H1 (cell line): ENCODE measurements around the gene QPCTL. TPM values are rescaled to one million over a fixed set of nuclear protein-coding genes. Genes with fewer than 3 reads are reported as not detected.
"Not testable (repeated sequence)": the region's sequence is repeated elsewhere in the genome, so short reads cannot be mapped to it uniquely, and the experiment has no call there.

Source experiments
- CTCF ChIA-PET: fragments of 300-600 bp; sonication (Branson Sonifier 250); formaldehyde crosslinking; loops from one replicate; lab custom pipeline; 2021; ENCODE audit not compliant: partially characterized antibody; lab: Charles Lee
- POLR2A ChIA-PET: fragments of 300-600 bp; sonication (Branson Sonifier 250); formaldehyde crosslinking; loops from one replicate; lab custom pipeline; 2021; ENCODE audit warnings: inconsistent platforms; ENCODE audit not compliant: partially characterized antibody; lab: Charles Lee
- DNase-seq, 2 experiments: peaks; one replicate each; pipeline versions ENCODE4 v3.0.0 to v3.0.0-alpha.2; 2010 to 2022; ENCODE audit warnings: low spot score in 2 of 2, low read depth in 1 of 2, mixed read lengths in 1 of 2
- FAIRE-seq: peaks from 2 replicates; lab custom pipeline; 2011; peaks lifted over from hg19 to GRCh38; lab: Jason Lieb, UNC
- H2AFZ ChIP-seq: 2 replicates; pipeline ENCODE4 v1.8.1; 2012; ENCODE audit warnings: low read length, inconsistent platforms
- H2AK5ac ChIP-seq: 2 replicates; pipeline ENCODE4 v1.6.1; 2013; ENCODE audit warnings: low read depth, low read length
- H2BK120ac ChIP-seq: replicated peaks from 2 replicates; pipeline ENCODE3; 2013; ENCODE audit warnings: low read depth, low read length, inconsistent platforms
- H2BK12ac ChIP-seq: 2 replicates; pipeline ENCODE4 v1.6.1; 2013; ENCODE audit warnings: low read depth, low read length
- H2BK15ac ChIP-seq: 2 replicates; pipeline ENCODE4 v1.6.1; 2013; ENCODE audit warnings: low read length
- H2BK20ac ChIP-seq: 2 replicates; pipeline ENCODE4 v1.6.1; 2013; ENCODE audit warnings: low read length
- H2BK5ac ChIP-seq: 2 replicates; pipeline ENCODE4 v1.6.1; 2013; ENCODE audit warnings: low read depth, low read length
- H3K14ac ChIP-seq: 2 replicates; pipeline ENCODE4 v1.6.1; 2013; ENCODE audit warnings: inconsistent platforms; ENCODE audit not compliant: insufficient read length
- H3K18ac ChIP-seq: 2 replicates; pipeline ENCODE4 v1.6.1; 2013; ENCODE audit warnings: low read length; ENCODE audit errors: extremely low read depth
- H3K23ac ChIP-seq: 2 replicates; pipeline ENCODE4 v1.6.1; 2013; ENCODE audit warnings: inconsistent platforms; ENCODE audit not compliant: insufficient read length
- H3K23me2 ChIP-seq: 2 replicates; pipeline ENCODE4 v1.6.1; 2013; ENCODE audit warnings: low read depth, low read length
- H3K27ac ChIP-seq: 2 replicates; pipeline ENCODE4 v1.6.1; 2011; ENCODE audit warnings: low read depth, low read length, inconsistent platforms
- H3K27me3 ChIP-seq, 4 experiments: replicated peaks in 1 of 4; 1 replicate in 1 of 4; 2 replicates in 3 of 4; pipeline versions ENCODE4 v1.6.1 to v1.8.1; 2011 to 2013; ENCODE audit warnings: low read length in 3 of 4, mild to moderate bottlenecking in 3 of 4, inconsistent platforms in 2 of 4, mixed read lengths in 2 of 4, moderate library complexity in 1 of 4; ENCODE audit not compliant: control insufficient read depth in 3 of 4, insufficient read depth in 3 of 4; ENCODE audit errors: extremely low read depth in 1 of 4
- H3K36me3 ChIP-seq, 4 experiments: 2 replicates each; pipeline versions ENCODE4 v1.6.1 to v1.8.1; 2011 to 2013; ENCODE audit warnings: mild to moderate bottlenecking in 4 of 4, low read length in 3 of 4, moderate library complexity in 2 of 4, control low read depth in 1 of 4, inconsistent platforms in 1 of 4; ENCODE audit not compliant: insufficient read depth in 4 of 4, control insufficient read depth in 2 of 4
- H3K4ac ChIP-seq: replicated peaks from 2 replicates; pipeline ENCODE3; 2013; ENCODE audit warnings: low read length, low read depth, mixed read lengths, inconsistent platforms; ENCODE audit not compliant: insufficient read length
- H3K4me1 ChIP-seq, 4 experiments: replicated peaks in 1 of 4; 1 replicate in 1 of 4; 2 replicates in 3 of 4; pipeline versions ENCODE4 v1.6.1 to v1.8.1; 2011 to 2013; ENCODE audit warnings: low read length in 3 of 4, inconsistent platforms in 2 of 4, mixed read lengths in 1 of 4; ENCODE audit not compliant: insufficient read depth in 4 of 4, control insufficient read depth in 3 of 4
- H3K4me2 ChIP-seq, 2 experiments: 2 replicates each; pipeline versions ENCODE4 v1.6.1 to v1.8.1; 2011 to 2013; ENCODE audit warnings: low read depth in 2 of 2, low read length in 2 of 2, control low read depth in 1 of 2, inconsistent platforms in 1 of 2, mild to moderate bottlenecking in 1 of 2; ENCODE audit not compliant: insufficient read depth in 1 of 2
- H3K4me3 ChIP-seq, 4 experiments: fragments of 200-600, 300-600 bp in 1 of 4; sonication (generic), shearing (Covaris generic), sonication (Bioruptor Twin) in 1 of 4; 2 replicates each; pipeline versions ENCODE4 v1.5.1 to v1.8.1; 2011 to 2016; ENCODE audit warnings: low read length in 4 of 4, low read depth in 3 of 4, control low read depth in 2 of 4, inconsistent platforms in 2 of 4, mild to moderate bottlenecking in 2 of 4, mixed read lengths in 1 of 4, moderate library complexity in 1 of 4; ENCODE audit not compliant: insufficient read depth in 2 of 4; ENCODE audit errors: extremely low read depth in 1 of 4
- H3K56ac ChIP-seq: replicated peaks from 2 replicates; pipeline ENCODE3; 2013; ENCODE audit warnings: low read depth, mild to moderate bottlenecking, mixed read lengths, low read length, inconsistent platforms; ENCODE audit not compliant: insufficient read length
- H3K79me1 ChIP-seq: 2 replicates; pipeline ENCODE4 v1.6.1; 2013; ENCODE audit warnings: low read depth, low read length, control low read depth
- H3K79me2 ChIP-seq, 2 experiments: 2 replicates each; pipeline versions ENCODE4 v1.6.1 to v1.8.1; 2012 to 2013; ENCODE audit warnings: low read length in 2 of 2, mild to moderate bottlenecking in 2 of 2, inconsistent platforms in 1 of 2; ENCODE audit not compliant: insufficient read depth in 2 of 2, control insufficient read depth in 1 of 2
- H3K9ac ChIP-seq, 4 experiments: replicated peaks in 1 of 4; 1 replicate in 1 of 4; 2 replicates in 3 of 4; pipeline versions ENCODE4 v1.6.1 to v1.8.1; 2011 to 2013; ENCODE audit warnings: low read depth in 3 of 4, low read length in 3 of 4, control low read depth in 2 of 4, mild to moderate bottlenecking in 2 of 4, moderate library complexity in 2 of 4, inconsistent platforms in 1 of 4; ENCODE audit errors: extremely low read depth in 1 of 4
- H3K9me3 ChIP-seq, 2 experiments: 2 replicates each; pipeline versions ENCODE4 v1.6.1 to v1.8.1; 2012 to 2013; ENCODE audit warnings: mild to moderate bottlenecking in 2 of 2, moderate library complexity in 2 of 2, control low read depth in 1 of 2, inconsistent platforms in 1 of 2, low read depth in 1 of 2, low read length in 1 of 2, mixed read lengths in 1 of 2; ENCODE audit not compliant: insufficient read depth in 2 of 2
- H4K20me1 ChIP-seq, 2 experiments: replicated peaks in 1 of 2; 2 replicates each; pipeline versions ENCODE3 to v1.8.1; 2011 to 2013; ENCODE audit warnings: inconsistent platforms in 2 of 2, low read length in 2 of 2, mild to moderate bottlenecking in 1 of 2; ENCODE audit not compliant: insufficient read depth in 2 of 2, control insufficient read depth in 1 of 2
- H4K5ac ChIP-seq: 2 replicates; pipeline ENCODE4 v1.6.1; 2013; ENCODE audit warnings: low read length, low read depth, mixed read lengths, inconsistent platforms; ENCODE audit not compliant: insufficient read length
- H4K8ac ChIP-seq: 2 replicates; pipeline ENCODE4 v1.8.0; 2013; ENCODE audit warnings: mild to moderate bottlenecking, moderate library complexity, low read length, inconsistent platforms; ENCODE audit not compliant: insufficient read depth; ENCODE audit errors: extremely low read depth
- H4K91ac ChIP-seq: replicated peaks from 2 replicates; pipeline ENCODE3; 2013; ENCODE audit warnings: low read length, mixed read lengths, inconsistent platforms; ENCODE audit not compliant: insufficient read length
- BACH1 ChIP-seq: IDR thresholded peaks from 2 replicates; pipeline ENCODE4 v1.6.1; 2012; ENCODE audit warnings: low read length, improper control_type of control experiment
- TAF1 ChIP-seq: IDR thresholded peaks from 2 replicates; pipeline ENCODE4 v1.6.1; 2011; ENCODE audit warnings: mild to moderate bottlenecking, low read depth, low read length
- WGBS, 2 experiments: shearing (Covaris generic) in 1 of 2; methylation state at CpG; one replicate each; pipeline versions ENCODE4 v1.1.6 to v1.1.7; 2013 to 2015; ENCODE audit warnings: low lambda C conversion rate in 2 of 2, mixed read lengths in 2 of 2, inconsistent platforms in 1 of 2, low coverage in 1 of 2, missing lambda C conversion rate in 1 of 2; ENCODE audit not compliant: insufficient replicate concordance in 2 of 2, insufficient coverage in 1 of 2, insufficient read length in 1 of 2; ENCODE audit errors: extremely low coverage in 1 of 2, missing lambda C conversion rate in 1 of 2; 5-methylcytosine and 5-hydroxymethylcytosine counted together
- polyA plus RNA-seq, 7 experiments: library from polyadenylated mRNA; depleted of rRNA in 3 of 7; stranded (reverse) in 5 of 7; unstranded in 2 of 7; fragments of >200 nt in 5 of 7; fragments of 200-250 nt in 2 of 7; gene quantifications; 1 replicate in 5 of 7; 2 replicates in 1 of 7; 4 replicates in 1 of 7; pipeline versions ENCODE4 v1.2.1 to v1.2.3, GENCODE V29; 2011 to 2013; ENCODE audit warnings: missing spikeins in 2 of 7, mixed read lengths in 2 of 7
- total RNA-seq: library from RNA; stranded (reverse); fragmentation: NEBNext Ultra II Directional; extraction: Animal tissue kit (Norgen Biotek cat#: 25700); gene quantifications from 2 replicates; pipeline ENCODE4 v1.2.1, GENCODE V29; 2021

QPCTL gene
- total and polyA plus RNA-seq, 2 of the 8 experiments (the other 6 are each of a cell fraction or from before 2014, with no cell fraction given), result 25.2 to 35.3 TPM

DNA sequence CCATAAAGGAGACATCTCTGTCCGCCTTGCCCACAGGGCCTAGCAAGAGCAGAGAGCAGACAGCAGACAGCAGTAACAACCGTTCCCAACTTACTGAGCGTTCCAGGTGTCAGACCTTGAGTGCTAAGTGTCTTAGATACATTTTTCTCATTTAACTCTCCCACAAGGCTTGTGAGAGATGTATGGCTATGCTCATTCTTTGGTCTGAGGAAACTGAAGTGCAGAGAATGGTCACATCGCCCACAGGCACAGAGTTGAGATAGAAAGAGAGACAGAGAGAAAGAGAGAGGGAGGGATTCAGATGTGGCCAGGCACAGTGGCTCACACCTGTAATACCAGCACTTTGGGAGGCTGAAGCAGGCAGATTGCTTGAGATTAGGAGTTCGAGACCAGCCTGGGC lies 55.0 kb downstream of the QPCTL start:
- Histone ChIP-seq H3K79me2 (no peaks in the 10 kb centered on the region), H2AK5ac (no peak overlapping the region), H3K18ac (no peak overlapping the region), H3K23me2 (no peaks in the 10 kb centered on the region), H3K9me3 (no peaks in the 10 kb centered on the region), H3K36me3 (no peaks in the 10 kb centered on the region), H2AFZ (no peak overlapping the region), H3K27ac (no peak overlapping the region), H3K4ac (no peak overlapping the region), H3K4me1 (no peaks in the 10 kb centered on the region), H2BK5ac (no peak overlapping the region), H3K14ac (no peak overlapping the region), H3K56ac (no peak overlapping the region), H2BK120ac (no peak overlapping the region), H4K8ac (no peak overlapping the region), H3K23ac (no peak overlapping the region), H4K20me1 (no peaks in the 10 kb centered on the region), H2BK15ac (0 out of 2 replicates have a peak overlapping the region, but pooled peaks have one; percentile 2), H4K91ac (no peak overlapping the region), H3K79me1 (no peaks in the 10 kb centered on the region), H3K9ac (no peak overlapping the region), H2BK12ac (no peak overlapping the region), H4K5ac (no peak overlapping the region), H3K4me3 (no peak overlapping the region), H2BK20ac (no peak overlapping the region), H3K4me2 (no peak overlapping the region), H3K27me3 (no peaks in the 10 kb centered on the region; a peak in 1 of 7 replicates)
- TF ChIP-seq BACH1, result no peak
- TF ChIP-seq TAF1, result no peak
- ChIA-PET CTCF (no interaction called here), POLR2A (interaction anchor here (12.9 kb wide), 1 partner anchor 23 kb away, joined by 153 read pairs; the partner anchor contains the start of gene SIX5)
- 86% methylated on average over 5 of the region's 5 CpGs; no CpG with 5 or more reads in 1 of the 2 experiments for WGBS, 2 experiments
- DNase-seq, result no peak
- FAIRE-seq, result no peak

DNA sequence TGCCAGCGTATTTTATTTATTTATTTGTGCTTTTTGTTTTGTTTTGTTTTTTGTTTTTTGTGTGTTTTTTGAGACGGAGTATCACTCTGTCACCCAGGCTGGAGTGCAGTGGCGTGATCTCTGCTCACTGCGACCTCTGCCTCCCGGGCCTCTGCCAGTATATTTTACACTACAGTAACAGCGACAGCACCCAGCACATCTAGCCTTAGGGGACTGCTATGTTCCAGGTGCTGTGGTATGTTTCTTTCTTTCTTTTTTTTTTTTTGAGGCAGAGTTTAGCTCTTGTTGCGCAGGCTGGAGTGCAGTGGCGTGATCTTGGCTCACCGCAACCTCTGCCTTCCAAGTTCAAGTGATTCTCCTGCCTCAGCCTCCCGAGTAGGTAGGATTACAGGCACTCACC lies 59.0 kb downstream of the QPCTL start:
- not testable (repeated sequence) for H3K27me3 ChIP-seq, H3K27ac ChIP-seq, H3K56ac ChIP-seq, H3K36me3 ChIP-seq, H4K8ac ChIP-seq, H4K5ac ChIP-seq, H4K91ac ChIP-seq, H3K9ac ChIP-seq, H4K20me1 ChIP-seq, FAIRE-seq, H2BK12ac ChIP-seq, H3K23ac ChIP-seq, H2AK5ac ChIP-seq, H3K9me3 ChIP-seq, H2BK5ac ChIP-seq, H3K79me2 ChIP-seq, H2BK120ac ChIP-seq, H2BK20ac ChIP-seq, H2AFZ ChIP-seq, H3K23me2 ChIP-seq, H3K79me1 ChIP-seq, H3K14ac ChIP-seq, H3K4ac ChIP-seq, H3K18ac ChIP-seq, H3K4me3 ChIP-seq, H2BK15ac ChIP-seq, DNase-seq, H3K4me2 ChIP-seq, H3K4me1 ChIP-seq
- ChIA-PET POLR2A (interaction anchor here (1.7 to 12.9 kb wide), 3 partner anchors 8 to 34 kb away, joined by 4 to 153 read pairs (median 5); partner anchors contain the start of gene SIX5), CTCF (interaction anchor here (1.4 to 2.9 kb wide), 4 partner anchors 10 to 28 kb away, joined by 4 to 14 read pairs (median 6); partner anchors contain the start of gene SIX5)
- 96% methylated on average over 10 of the region's 10 CpGs; no CpG with 5 or more reads in 1 of the 2 experiments for WGBS, 2 experiments
